NCI-H345 treated with DMSO at 0.1 percent for 48 hours (cell line): ENCODE data around the gene AHI1.

Experiments used
- DNase-seq: peaks from one replicate; lab custom pipeline; 2025; ENCODE audit not compliant: unreplicated experiment; lab: John Stamatoyannopoulos, UW

The AHI1 gene

DNA sequence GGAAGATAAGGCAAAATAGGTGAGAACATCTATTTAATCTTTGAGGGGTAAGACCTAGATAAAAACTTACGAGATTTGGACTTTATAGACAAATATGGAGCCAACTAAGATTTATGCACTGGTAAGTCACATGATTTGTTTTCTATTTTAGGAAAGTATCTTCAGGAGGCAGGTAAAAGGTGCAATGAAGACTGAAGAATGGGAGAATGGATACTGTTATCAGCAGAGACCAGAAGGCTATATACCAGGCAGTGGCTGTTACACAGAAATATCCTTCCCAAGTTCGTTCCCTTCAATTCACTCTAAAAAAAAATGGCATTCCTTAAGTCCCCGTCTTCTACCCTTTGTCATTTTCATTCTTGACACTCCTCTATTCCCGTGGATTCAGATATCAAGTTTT is 192.7 kb downstream of the AHI1 start:
- no peak for DNase-seq

DNA sequence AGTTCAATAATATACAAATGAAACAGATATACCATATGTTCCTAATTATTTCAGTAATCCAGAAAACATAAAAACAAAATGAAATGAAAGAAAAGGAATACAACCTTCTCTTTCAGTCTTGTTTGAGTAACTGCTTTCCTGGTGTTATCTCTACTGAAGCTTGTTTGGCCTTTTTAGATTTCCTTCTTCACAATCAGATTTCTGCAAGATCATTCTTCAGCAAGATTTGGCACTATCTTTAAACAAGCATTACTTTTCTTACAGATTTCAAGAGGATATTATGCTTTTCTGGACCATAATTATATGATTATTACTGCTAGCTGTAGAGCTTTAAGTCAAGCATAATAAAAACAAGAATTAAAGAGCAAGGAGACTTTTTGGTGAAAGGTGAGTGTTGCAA is 196.2 kb downstream of the AHI1 start:
- no peak for DNase-seq

DNA sequence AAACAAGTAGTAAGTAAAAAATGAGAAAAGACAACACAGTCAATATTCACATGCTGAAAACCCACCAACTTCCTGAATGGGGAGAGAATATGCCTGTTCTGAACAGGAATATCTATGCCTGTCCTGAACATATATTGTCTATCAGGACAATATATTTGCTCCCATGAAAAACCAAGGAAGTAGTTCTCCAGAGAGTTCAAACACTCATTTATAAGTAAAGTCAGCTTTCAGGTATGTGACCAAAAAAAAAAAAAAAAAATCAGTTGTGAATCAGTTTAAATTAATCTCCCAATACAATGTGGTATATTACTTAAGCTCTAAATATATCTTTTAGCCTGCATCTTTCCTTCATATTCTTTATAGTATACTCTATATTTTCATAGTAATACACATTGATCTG is 197.0 kb downstream of the AHI1 start:
- DNase-seq, result no peak

DNA sequence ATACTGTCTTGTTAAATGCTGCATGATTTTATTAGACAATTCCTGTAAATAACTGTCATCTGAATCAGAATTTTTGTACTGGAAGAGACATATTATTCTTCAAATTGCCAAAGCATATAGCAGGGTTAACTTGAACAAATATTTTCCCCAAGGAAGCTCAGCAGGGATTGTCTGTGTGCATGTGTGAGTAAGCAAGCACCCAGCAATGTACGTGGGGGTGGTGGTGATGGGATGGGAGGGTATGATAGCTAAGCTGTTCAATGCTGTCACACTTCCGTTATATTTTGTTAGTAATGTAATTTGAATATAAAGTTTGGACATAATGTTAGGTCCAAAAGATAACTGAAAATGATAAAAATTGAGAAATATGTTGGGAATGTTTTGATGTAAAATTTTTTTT is 198.3 kb downstream of the AHI1 start:
- DNase-seq, result no peak

DNA sequence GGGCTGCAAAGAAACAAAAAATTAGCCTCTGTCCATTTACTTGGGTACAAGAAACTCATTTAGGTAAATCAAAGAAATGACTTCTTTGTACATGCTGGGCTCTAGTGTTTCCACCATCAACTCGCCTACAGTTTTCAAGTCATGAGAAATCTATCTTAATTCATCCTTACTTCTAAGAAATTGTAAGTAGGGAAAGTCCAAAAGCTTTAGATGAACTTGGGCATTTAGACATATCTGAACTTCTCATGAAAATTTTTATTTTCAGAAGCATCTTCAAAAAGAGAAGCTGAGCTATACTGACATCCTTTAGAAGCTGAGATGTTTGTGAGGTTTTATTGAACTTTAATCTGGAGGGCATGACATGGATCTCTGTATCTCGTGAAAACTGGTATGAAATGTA is 199.1 kb downstream of the AHI1 start:
- no peak for DNase-seq

DNA sequence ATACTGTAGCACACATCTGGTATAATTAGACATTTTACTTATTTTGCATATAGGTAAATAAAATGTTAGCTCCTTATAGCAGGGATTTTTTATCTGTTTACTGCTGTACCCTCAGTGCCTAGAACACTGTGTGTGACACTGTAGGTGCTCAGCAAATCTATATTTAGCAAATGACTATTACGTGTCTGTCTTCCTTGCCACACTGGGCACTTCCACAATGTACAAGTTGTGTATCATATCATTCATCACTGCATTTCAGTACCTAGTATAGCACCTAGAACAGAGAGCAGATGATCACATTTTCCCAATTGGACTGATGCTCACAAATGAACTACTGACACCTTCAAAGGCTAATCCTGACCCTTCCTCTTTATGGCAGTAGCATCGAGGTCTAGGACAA is 200.8 kb downstream of the AHI1 start:
- DNase-seq, result no peak

DNA sequence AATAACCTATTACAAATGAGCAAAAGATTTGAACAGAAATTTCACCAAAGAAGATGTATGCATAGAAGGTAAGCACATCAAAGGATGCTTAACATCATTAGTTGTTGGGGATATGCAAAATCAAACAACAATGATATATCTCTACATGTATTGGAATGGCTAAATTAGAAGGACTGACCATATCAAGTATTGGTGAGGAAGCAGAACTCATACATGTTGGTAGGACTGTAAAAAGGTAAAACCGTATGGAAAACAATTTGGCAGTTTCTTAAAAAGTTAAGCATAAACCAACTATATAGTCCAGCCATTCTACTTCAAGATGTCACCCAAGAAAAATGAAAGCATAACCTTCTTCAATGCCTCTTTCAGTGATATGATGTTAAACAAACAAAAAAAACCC is 202.5 kb downstream of the AHI1 start:
- DNase-seq, result no peak

DNA sequence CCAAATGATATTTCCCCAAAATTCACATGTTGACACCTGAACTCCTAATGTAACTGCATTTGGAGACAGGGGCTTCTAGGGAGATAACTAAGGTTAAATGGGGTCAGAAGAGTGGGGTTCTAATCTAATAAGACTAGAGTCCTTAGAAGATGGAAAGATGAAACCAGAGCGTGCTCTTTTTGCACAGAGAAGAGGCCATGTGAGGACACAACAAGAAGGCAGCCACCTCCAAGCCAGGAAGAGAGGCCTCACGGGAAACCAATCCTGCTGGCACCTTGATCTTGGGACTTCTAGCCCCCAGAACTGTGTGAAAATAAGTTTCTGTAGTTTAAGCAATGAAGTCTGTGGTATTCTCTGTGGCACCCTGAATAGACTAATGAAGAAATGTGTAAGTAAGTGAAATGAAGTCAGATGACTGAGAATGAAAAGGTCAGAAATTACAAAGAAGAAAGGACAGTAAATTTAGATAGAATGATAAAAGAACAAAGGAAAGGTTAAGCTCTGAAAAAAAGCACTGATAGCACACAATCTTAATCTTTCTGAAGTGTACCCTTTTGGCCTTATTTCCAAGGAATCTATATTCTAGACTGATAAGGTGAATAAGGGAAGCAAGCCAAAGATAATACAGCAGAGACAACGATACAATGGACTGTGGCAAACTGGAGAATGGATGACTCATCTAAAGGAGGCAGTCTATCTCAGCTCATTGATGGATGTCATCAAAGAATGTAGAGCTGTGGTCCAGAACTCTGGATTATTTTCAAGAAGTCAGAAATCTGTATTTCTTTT is 206.1 kb downstream of the AHI1 start:
- DNase-seq, result no peak

DNA sequence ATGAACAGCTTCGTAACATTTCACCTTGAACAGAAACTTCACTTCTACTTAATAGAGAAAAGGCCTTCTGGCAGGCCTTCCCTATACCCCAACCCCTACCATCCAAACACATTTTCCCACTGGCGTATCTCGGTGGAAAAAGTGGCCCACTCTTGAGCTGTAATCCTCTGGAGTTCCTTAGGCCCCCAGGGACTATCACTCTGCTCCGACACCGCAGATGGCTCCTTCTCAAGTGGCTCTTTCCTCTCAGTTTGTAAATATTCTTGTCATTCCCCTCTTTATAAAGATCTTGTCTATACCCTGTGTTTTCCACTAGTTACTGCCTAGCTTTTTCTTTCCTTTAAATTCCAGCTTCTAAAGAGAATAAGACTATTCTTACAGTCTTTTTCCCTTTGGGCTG is 207.7 kb downstream of the AHI1 start:
- no peak for DNase-seq

DNA sequence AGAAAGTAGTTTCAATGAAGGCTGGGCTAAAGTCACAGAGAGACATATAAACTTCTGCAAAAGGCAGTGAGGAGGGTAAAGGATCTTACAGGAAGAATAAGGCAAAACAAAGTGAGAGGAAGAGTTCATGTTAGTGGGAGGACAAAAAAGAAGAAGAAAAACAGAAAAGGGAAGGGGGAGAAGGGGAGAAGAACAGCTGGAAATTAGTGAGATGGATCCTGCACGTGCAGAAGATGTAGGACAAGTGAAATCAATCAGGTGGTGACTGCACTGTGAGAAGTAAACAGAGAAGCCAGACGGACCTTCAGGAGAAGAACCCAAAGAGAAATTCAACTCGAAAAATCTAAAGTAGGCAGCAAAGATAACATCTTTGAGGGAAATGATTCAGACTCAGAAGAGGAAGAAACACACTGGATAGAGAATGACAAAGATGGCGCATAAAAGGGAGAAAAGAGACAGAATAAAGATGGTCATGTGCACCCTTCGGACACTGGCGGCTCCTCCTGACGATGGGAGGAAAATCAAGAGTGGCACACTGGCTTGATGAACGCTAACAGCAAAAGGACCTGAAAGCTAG is 210.5 kb downstream of the AHI1 start:
- no peak for DNase-seq

DNA sequence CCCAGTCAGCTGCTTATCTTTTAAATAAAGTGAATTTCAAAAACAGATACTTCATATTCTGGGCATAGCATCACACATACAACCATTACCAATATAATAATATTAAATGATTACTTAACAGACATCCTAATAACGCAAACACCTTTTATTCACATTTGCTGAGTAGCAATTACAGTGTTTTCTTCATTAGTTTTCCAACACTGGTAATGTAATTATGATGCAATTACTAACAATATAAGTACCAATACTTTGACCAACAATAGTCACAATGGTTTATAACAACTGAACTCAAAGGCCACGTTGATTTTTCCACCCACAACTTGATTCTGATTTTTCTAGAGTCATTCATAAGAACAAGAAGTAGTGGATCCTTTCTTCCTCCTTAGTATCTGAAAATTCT is 212.4 kb downstream of the AHI1 start:
- no peak for DNase-seq

DNA sequence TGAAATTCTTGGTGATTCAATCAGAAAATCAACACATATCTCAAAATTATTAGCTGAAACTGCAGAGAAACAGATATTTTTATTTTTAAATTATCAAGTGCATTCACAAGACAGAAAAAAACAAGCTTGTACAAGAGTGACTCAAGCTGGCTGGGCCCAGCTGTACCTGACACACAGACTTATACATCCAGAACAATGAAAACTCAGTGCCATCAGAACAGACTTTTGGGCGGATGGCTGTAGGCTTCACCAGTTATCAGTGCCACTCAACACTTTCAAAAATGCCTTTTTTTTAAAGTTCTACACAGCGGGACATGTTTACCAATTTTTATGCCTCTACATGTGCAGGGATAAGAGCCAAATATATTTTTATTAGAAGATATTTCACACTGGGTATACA is 213.6 kb downstream of the AHI1 start:
- DNase-seq, result no peak

DNA sequence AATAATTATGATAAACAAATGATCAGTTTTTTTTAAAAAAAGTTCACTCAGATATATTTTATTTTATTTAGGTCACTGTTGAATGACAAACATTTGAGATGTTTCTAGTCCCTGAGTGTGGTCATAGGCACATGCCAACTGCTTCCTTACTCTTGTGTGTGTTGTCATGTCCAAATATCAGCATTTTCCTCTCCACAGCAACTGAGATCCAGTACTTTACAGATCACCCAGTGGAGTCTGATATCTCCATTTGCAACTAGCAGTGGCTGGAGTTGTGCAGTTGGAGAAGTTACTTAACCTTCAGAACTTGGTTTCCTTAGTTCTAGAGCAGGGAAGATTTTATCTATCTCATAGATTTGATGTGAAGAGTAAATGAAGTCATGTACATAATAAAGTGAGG is 215.1 kb downstream of the AHI1 start:
- no peak for DNase-seq

DNA sequence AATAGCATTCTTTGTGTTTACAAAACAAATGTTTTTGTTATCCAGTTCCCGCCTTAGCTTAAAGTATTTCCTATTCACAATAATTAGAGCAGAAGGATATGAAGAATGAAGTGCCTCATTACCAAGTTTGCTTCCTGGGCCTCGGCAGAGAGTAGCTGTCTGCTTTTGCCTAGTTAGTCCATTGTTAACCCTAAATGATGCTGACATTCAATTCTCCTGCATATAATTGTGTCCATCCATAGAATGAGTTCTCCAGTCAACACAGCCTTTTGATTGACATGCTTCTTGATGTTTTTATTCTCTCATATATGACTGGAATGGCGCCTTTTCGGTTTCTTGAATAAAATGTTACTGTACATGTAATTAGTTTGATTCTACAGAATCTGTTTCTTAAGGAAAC is 215.6 kb downstream of the AHI1 start:
- DNase-seq, result no peak

DNA sequence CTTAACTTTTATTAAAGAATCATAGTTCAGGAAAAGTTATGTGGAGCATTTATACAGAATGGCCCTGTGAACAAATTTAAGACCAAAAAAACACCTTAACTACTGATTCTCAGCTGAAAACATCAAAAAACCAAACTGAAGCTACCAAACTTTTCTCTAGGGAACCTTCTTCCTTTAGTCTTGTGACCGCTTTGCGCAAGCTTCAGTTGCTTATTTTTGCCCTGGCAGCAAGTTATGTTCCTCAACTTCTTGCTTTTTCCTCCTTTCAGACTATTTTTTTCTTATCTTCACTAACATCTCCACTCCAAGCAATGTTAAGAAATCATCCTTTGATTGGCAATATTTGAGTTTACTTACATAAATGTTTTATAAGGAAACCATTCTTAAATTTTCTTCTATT is 216.3 kb downstream of the AHI1 start:
- DNase-seq, result no peak

DNA sequence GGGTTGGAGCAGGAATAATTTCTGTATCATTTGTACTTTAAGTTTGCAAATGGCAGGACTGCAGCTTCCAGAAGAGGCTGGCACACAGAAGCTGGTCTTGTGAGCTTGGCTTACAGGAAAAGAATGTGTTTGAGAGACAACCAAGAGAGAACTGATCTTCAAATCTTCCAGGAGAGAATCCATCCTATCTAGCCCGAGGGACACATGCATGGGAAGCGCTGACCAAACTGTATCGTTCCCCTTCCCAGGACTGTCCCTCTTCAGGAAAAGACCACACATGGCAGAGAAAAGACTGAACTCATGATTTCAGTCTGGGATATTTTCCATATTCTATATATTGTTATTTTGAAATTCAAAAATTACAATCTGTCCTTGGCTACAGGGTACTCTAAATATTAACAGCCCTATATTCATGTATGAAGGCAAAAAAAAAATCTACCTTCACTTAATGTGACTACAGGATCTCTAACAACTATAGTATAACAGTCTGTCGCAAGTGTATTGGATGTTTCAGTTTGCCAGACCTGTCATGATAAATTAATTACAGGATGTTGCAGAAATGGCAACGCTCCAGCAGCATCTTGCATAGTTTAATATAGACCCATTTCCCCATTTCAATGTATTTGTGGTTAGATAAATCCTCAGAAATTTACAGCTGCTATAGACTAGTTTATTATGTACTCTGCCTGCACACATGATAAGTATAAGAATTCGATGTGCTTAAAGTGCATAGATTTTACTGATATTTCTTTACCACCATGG is 217.0 kb downstream of the AHI1 start:
- no peak for DNase-seq

DNA sequence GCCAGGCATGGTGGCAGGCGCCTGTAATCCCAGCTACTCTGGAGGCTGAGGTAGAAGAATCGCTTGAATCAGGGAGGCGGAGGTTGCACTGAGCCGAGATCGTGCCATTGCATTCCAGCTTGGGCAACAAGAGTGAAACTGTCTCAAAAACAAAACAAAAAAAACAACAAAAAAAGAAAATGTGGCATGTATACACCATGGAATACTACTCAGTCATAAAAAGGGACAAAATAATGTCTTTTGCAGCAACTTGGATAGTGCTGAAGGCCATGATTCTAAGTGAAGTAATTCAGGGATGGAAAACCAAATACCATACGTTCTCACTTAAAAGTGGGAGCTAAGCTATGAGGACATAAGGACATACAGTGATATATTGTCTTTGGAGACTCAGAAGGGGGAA is 220.1 kb downstream of the AHI1 start:
- DNase-seq, result no peak

DNA sequence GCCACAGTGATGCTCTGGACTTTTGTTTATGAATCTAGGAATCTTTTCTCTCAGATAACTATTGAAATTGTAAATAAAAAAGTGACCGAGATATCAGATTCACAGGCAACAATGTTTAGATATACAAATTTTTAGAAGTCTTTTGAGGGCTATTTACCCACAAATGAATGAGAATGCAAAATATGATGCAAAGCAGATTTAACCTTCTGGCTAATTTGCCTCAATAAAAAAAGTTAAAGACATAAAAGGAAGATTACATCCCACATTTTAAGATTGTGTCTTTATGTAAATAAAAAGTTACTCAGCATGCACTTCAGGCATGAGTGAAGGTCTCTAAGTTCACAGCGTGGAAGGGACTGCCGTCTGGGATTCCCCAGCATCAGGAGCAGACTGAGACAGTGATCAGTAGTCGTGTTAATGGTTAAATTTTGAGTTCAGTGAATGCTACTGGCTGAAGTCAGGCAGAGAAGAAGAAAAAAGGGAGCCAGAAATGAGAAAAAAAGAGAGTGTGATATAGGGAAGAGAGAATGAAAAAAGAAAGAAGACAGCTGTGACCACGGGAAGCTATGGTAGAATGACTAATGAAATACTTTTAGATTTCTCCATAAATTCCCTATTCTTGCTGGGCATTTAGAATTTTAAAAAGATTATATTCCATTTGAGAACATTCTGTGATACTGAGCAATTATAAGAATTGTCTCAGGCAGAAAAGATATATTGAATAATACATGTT is 222.8 kb downstream of the AHI1 start:
- DNase-seq, result no peak

DNA sequence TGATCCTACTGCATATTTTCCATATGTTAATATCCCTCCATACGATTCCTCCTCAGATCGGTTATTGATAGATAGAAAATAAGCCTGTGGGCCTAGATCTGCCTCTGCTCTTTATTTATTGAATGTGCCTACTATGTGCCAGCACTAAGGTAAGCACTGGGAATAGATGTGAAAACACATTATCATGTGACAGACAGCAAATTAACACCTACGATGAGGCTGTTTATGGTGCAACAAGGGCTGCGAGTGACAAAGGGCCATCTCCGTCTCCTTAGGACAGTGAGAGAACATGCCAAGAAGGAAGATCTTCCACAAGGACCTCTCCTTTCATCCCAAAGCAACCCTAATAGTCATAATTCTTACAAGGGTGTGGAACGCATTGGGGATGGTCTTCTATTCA is 225.9 kb downstream of the AHI1 start:
- DNase-seq, result no peak

DNA sequence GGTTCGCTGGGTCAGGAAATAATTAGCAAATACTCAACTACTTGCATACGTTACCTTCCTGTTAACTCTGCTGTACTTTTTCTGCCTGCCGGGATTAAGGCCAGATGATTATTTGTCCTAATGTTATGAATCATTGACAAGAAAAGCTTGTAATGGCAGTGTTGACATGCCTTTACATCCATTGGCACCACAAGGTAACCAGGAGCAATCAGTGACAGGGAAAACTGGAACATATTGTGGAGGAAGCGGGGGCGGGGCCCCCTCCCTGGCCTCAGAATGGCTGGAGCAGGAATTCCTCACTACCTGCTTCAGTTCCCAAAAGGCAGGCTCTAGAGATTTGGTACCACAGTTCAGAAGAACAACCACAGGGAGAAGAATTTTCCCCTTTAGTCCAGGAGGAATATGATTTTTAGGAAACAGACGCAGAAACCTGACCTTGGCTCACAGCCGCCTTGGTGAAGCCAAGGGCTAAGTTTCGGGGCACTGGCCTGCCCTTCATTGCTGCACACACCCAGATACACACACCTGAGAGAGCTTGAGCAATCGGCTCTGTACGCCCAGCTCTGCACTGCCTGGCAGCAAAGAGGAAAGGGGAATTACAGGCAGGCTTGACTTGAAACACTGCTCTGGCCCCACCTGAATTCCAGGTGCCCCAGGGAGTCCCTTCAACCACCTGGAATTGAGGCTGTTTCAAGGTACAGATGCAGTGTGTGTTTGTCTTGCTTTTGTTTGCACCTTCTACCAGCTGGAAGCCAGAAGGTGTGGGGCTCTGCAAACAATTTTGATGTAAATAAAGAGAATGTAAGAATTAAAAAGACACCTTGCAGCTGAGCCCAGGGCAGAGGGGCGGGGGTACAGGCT is 226.6 kb downstream of the AHI1 start:
- peak; percentile 81 for DNase-seq

DNA sequence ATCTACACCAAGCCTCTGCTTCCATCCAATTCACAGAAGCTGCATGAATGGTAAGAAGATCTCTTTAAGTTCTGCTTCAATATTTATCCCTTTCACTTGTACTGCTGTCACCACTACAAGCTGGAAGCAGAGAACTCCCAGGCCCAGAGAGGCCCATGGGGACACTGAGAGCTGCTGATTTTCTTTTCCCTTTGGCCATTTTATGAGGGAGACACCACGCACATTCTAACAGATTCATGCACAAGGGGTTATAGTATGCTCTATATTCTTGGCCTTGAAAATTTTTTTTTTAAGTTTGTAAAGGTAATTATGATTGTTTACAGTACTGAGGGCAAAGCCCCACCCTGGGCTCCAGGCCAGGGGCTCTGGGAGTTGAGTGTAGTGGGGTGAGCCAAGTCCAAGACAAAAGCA is 228.1 kb downstream of the AHI1 start:
- no peak for DNase-seq
